Keratinocyte (primary cell): ENCODE measurements around the gene IL4R. TPM values are rescaled to one million over a fixed set of nuclear protein-coding genes. Genes with fewer than 3 reads are reported as not detected.

ENCODE experiments used
- DNase-seq: peaks from one replicate; pipeline ENCODE4 v3.0.0-alpha.2; 2011; ENCODE audit warnings: low read depth, missing footprints, low spot score
- FAIRE-seq: peaks from 2 replicates; lab custom pipeline; 2011; peaks lifted over from hg19 to GRCh38; lab: Jason Lieb, UNC
- H2AFZ ChIP-seq: 2 replicates; pipeline ENCODE4 v1.6.0; 2012; ENCODE audit warnings: low read length, control low read depth, inconsistent platforms; ENCODE audit not compliant: control insufficient read depth
- H3K27ac ChIP-seq: 2 replicates; pipeline ENCODE4 v1.5.1; 2011; ENCODE audit warnings: low read length; ENCODE audit not compliant: control insufficient read depth, insufficient read depth
- H3K27me3 ChIP-seq: 3 replicates; pipeline ENCODE4 v1.6.0; 2011; ENCODE audit warnings: low read length; ENCODE audit not compliant: control insufficient read depth, insufficient read depth; ENCODE audit errors: extremely low read depth
- H3K36me3 ChIP-seq, 2 experiments: 2 replicates in 1 of 2; 3 replicates in 1 of 2; pipeline ENCODE4 v1.5.1; 2011; ENCODE audit warnings: low read length in 2 of 2, mild to moderate bottlenecking in 1 of 2; ENCODE audit not compliant: control insufficient read depth in 2 of 2, insufficient read depth in 2 of 2; ENCODE audit errors: extremely low read depth in 1 of 2
- H3K4me1 ChIP-seq: 3 replicates; pipeline ENCODE4 v1.5.1; 2011; ENCODE audit warnings: low read length; ENCODE audit not compliant: control insufficient read depth, insufficient read depth; ENCODE audit errors: extremely low read depth
- H3K4me2 ChIP-seq: 3 replicates; pipeline ENCODE4 v1.6.0; 2011; ENCODE audit warnings: low read depth, low read length; ENCODE audit not compliant: control insufficient read depth, insufficient read depth; ENCODE audit errors: extremely low read depth
- H3K4me3 ChIP-seq, 3 experiments: fragments of 200-600 bp in 1 of 3; sonication (generic) in 1 of 3; 2 replicates in 2 of 3; 3 replicates in 1 of 3; pipeline ENCODE4 v1.5.1; 2011 to 2016; ENCODE audit warnings: low read length in 3 of 3, mild to moderate bottlenecking in 3 of 3, control low read depth in 2 of 3, inconsistent platforms in 1 of 3, low read depth in 1 of 3, mixed read lengths in 1 of 3, mixed run types in 1 of 3, moderate library complexity in 1 of 3; ENCODE audit not compliant: control insufficient read depth in 2 of 3, insufficient read depth in 2 of 3; ENCODE audit errors: extremely low read depth in 1 of 3
- H3K79me2 ChIP-seq: 2 replicates; pipeline ENCODE4 v1.6.0; 2012; ENCODE audit warnings: low read length; ENCODE audit not compliant: control insufficient read depth, insufficient read depth
- H3K9ac ChIP-seq: 3 replicates; pipeline ENCODE4 v1.6.0; 2011; ENCODE audit warnings: low read length; ENCODE audit not compliant: control insufficient read depth, insufficient read depth; ENCODE audit errors: extremely low read depth
- H3K9me1 ChIP-seq: 3 replicates; pipeline ENCODE4 v1.6.0; 2011; ENCODE audit warnings: low read length; ENCODE audit not compliant: control insufficient read depth, insufficient read depth; ENCODE audit errors: extremely low read depth
- H3K9me3 ChIP-seq: 2 replicates; pipeline ENCODE4 v1.5.1; 2012; ENCODE audit warnings: low read depth, low read length; ENCODE audit not compliant: control insufficient read depth
- H4K20me1 ChIP-seq: 3 replicates; pipeline ENCODE4 v1.6.0; 2011; ENCODE audit warnings: low read length; ENCODE audit not compliant: control insufficient read depth, insufficient read depth; ENCODE audit errors: extremely low read depth
- CTCF ChIP-seq, 3 experiments: IDR thresholded peaks in 1 of 3; conservative IDR thresholded peaks in 1 of 3; optimal IDR thresholded peaks in 1 of 3; 2 replicates in 2 of 3; 3 replicates in 1 of 3; pipeline versions ENCODE3 to v1.5.1; 2011; ENCODE audit warnings: low read length in 3 of 3, mild to moderate bottlenecking in 3 of 3, moderate library complexity in 2 of 3, control low read depth in 1 of 3, inconsistent platforms in 1 of 3; ENCODE audit not compliant: insufficient read depth in 2 of 3; ENCODE audit errors: extremely low read depth in 1 of 3
- EZH2 ChIP-seq: IDR thresholded peaks from one replicate; pipeline ENCODE4 v1.6.1; 2012; ENCODE audit warnings: inconsistent platforms, mild to moderate bottlenecking, low read length, moderate library complexity
- dilution Hi-C: fragments of 300-500 bp; cut with MboI; formaldehyde crosslinking; loops from one replicate; pipeline ENCODE4 v1.7.0; 2020; ENCODE audit warnings: low sequenced_read_pairs; ENCODE audit not compliant: extremely low pct_ligation_motif_present
- polyA plus RNA-seq, 5 experiments: library from polyadenylated mRNA; depleted of rRNA in 3 of 5; stranded (reverse) in 3 of 5; stranded (forward) in 1 of 5; unstranded in 1 of 5; fragments of >200 nt; gene quantifications; 1 replicate in 1 of 5; 2 replicates in 3 of 5; 3 replicates in 1 of 5; pipeline versions ENCODE4 v1.2.1 to v1.2.3, GENCODE V29; 2011 to 2012; ENCODE audit warnings: missing spikeins in 2 of 5, low read depth in 1 of 5, low replicate concordance in 1 of 5

Gene IL4R
- polyA plus RNA-seq, 1 donor (not counting 4 experiments of a cell fraction or from before 2014, with no cell fraction given): 60.5 TPM

- no peak overlapping the region for H2AFZ ChIP-seq
- no peaks in the 10 kb centered on the region for H3K27me3 ChIP-seq
- no peak overlapping the region for H3K9ac ChIP-seq
- dilution Hi-C loops: no loop called here
- H3K4me2 ChIP-seq: no peak overlapping the region
- TF ChIP-seq EZH2 (no peak), CTCF (optimal IDR thresholded peaks at IDR 0.05 in 1 of 3, IDR thresholded peaks at IDR 0.05 in 1 of 3, conservative IDR thresholded peaks at IDR 0.05 in 1 of 3; ENCODE audit: extremely low read depth in 1 of 3, insufficient read depth in 2 of 3, low read length in 3 of 3) (no peak)
- no peaks in the 10 kb centered on the region for H3K79me2 ChIP-seq
- DNase-seq (no peak), FAIRE-seq (no peak)
- H4K20me1 ChIP-seq: no peaks in the 10 kb centered on the region
- H3K36me3 ChIP-seq: no peaks in the 10 kb centered on the region
- peaks cover 14% of the 10 kb centered on the region for H3K4me1 ChIP-seq
- H3K4me3 ChIP-seq: no peak overlapping the region
- H3K9me3 ChIP-seq: peaks cover 2% of the 10 kb centered on the region
- H3K9me1 ChIP-seq: no peaks in the 10 kb centered on the region
- no peak overlapping the region for H3K27ac ChIP-seq
Observed at GRCh38 chr16:27290562-27290961, 23.2 kb upstream of the IL4R start.

- H2AFZ ChIP-seq: no peak overlapping the region
- no peaks in the 10 kb centered on the region for H3K9me3 ChIP-seq
- H3K4me1 ChIP-seq: peaks cover 9% of the 10 kb centered on the region
- no peak overlapping the region for H3K4me2 ChIP-seq
- H3K27me3 ChIP-seq: no peaks in the 10 kb centered on the region
- H3K36me3 ChIP-seq: no peaks in the 10 kb centered on the region
- H3K9me1 ChIP-seq: no peaks in the 10 kb centered on the region
- no peaks in the 10 kb centered on the region for H3K79me2 ChIP-seq
- H3K4me3 ChIP-seq: no peak overlapping the region
- dilution Hi-C loops: no loop called here
- H3K27ac ChIP-seq: no peak overlapping the region
- H4K20me1 ChIP-seq: no peaks in the 10 kb centered on the region
- FAIRE-seq (no peak), DNase-seq (no peak)
- H3K9ac ChIP-seq: no peak overlapping the region
- TF ChIP-seq EZH2 (no peak), CTCF (optimal IDR thresholded peaks at IDR 0.05 in 1 of 3, IDR thresholded peaks at IDR 0.05 in 1 of 3, conservative IDR thresholded peaks at IDR 0.05 in 1 of 3; ENCODE audit: extremely low read depth in 1 of 3, insufficient read depth in 2 of 3, low read length in 3 of 3) (no peak)
Observed at GRCh38 chr16:27291106-27291505, 22.7 kb upstream of the IL4R start.
